ENCODE data around the gene ITGA6.

Gene ITGA6

GRCh38 chr2:172470958-172471922, 43.9 kb downstream of the ITGA6 start:
- no peak for DNase-seq

GRCh38 chr2:172472446-172473033, 45.2 kb downstream of the ITGA6 start:
- DNase-seq, result no peak

GRCh38 chr2:172473167-172473566, 45.8 kb downstream of the ITGA6 start:
- no peak for DNase-seq

- DNase-seq, result no peak
These were observed 51.0 kb downstream of the ITGA6 start for GRCh38 chr2:172478353-172478752.

- no peak for DNase-seq
These were observed 53.2 kb downstream of the ITGA6 start for GRCh38 chr2:172480301-172481218.

- DNase-seq, result no peak
These were observed 54.3 kb downstream of the ITGA6 start for GRCh38 chr2:172481507-172482262.

- no peak for DNase-seq
These were observed 56.9 kb downstream of the ITGA6 start for GRCh38 chr2:172484253-172484652.

GRCh38 chr2:172484706-172485105, 57.3 kb downstream of the ITGA6 start:
- no peak for DNase-seq

GRCh38 chr2:172488556-172488955, 61.2 kb downstream of the ITGA6 start:
- DNase-seq, result no peak

- DNase-seq, result no peak
These were observed 62.3 kb downstream of the ITGA6 start for GRCh38 chr2:172489681-172490080.

- no peak for DNase-seq
These were observed 68.8 kb downstream of the ITGA6 start for GRCh38 chr2:172496160-172496608.

- DNase-seq, result no peak
These were observed 79.8 kb downstream of the ITGA6 start for GRCh38 chr2:172507199-172507598.

- no peak for DNase-seq
These were observed 82.7 kb downstream of the ITGA6 start for GRCh38 chr2:172510088-172510487.

- DNase-seq, result no peak
These were observed 83.2 kb downstream of the ITGA6 start for GRCh38 chr2:172510548-172510947.

GRCh38 chr2:172512810-172513523, 85.6 kb downstream of the ITGA6 start:
- DNase-seq, result no peak

GRCh38 chr2:172513524-172513900, 86.1 kb downstream of the ITGA6 start:
- DNase-seq, result no peak

- DNase-seq, result no peak
These were observed 86.7 kb downstream of the ITGA6 start for GRCh38 chr2:172513935-172514586.

GRCh38 chr2:172516299-172516698, 88.9 kb downstream of the ITGA6 start:
- no peak for DNase-seq

GRCh38 chr2:172518995-172519394, 91.6 kb downstream of the ITGA6 start:
- DNase-seq, result no peak

- DNase-seq, result no peak
These were observed 98.2 kb downstream of the ITGA6 start for GRCh38 chr2:172525601-172526000.

- no peak for DNase-seq
These were observed 103.9 kb downstream of the ITGA6 start for GRCh38 chr2:172531309-172531708.
